Peyer's patch (tissue), 4 donors: ENCODE data around the gene RAD51B.

Experiments used
- POLR2A ChIP-seq, 2 donors: fragments of 450-650 bp; IDR thresholded peaks; one replicate each; pipeline ENCODE4 v1.5.1; 2017; ENCODE audit warnings: antibody characterized with exemption in 2 of 2, mild to moderate bottlenecking in 2 of 2, moderate library complexity in 2 of 2
- TF ChIP-seq, protein P1 (sequence below), 6 experiments: fragments of 450-650 bp in 4 of 6; fragments of 200-600 bp in 2 of 6; sonication (generic) in 1 of 6; IDR thresholded peaks; one replicate each; pipeline ENCODE4 v1.5.1; 2017 to 2019; ENCODE audit warnings: antibody characterized with exemption in 6 of 6, mild to moderate bottlenecking in 3 of 6, moderate library complexity in 1 of 6

DNA sequence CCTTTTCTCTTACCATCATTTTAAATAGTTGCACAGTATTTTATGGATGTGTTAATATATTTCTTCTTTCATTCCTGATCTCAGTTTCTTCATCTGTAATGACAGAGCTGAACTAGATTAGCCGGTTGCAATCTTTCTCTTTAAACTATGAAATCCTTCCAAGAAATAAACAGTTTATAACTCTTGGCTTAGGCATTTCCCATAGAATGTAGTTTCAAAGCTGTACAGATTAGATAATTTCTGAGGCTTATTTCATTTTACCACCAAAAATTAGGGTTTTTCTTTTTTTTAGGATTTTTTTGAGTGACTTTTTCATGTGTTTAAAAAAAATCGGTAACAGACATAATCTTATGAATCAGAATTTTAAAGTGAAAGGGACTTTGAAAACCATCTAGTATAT lies 144.0 kb downstream of the RAD51B start:
- TF ChIP-seq, protein P1, sequence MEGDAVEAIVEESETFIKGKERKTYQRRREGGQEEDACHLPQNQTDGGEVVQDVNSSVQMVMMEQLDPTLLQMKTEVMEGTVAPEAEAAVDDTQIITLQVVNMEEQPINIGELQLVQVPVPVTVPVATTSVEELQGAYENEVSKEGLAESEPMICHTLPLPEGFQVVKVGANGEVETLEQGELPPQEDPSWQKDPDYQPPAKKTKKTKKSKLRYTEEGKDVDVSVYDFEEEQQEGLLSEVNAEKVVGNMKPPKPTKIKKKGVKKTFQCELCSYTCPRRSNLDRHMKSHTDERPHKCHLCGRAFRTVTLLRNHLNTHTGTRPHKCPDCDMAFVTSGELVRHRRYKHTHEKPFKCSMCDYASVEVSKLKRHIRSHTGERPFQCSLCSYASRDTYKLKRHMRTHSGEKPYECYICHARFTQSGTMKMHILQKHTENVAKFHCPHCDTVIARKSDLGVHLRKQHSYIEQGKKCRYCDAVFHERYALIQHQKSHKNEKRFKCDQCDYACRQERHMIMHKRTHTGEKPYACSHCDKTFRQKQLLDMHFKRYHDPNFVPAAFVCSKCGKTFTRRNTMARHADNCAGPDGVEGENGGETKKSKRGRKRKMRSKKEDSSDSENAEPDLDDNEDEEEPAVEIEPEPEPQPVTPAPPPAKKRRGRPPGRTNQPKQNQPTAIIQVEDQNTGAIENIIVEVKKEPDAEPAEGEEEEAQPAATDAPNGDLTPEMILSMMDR (IDR thresholded peaks at IDR 0.05), result no peak
- TF ChIP-seq POLR2A (IDR thresholded peaks at IDR 0.05), result no peak
